GM18907 (cell line): ENCODE measurements around the gene C4orf50.

Experiments
- ATAC-seq: cut with Tn5 transposase; IDR thresholded peaks from one replicate; pipeline ENCODE4 v1.9.1; 2021; ENCODE audit warnings: mild to moderate bottlenecking, moderate library complexity; ENCODE audit not compliant: unreplicated experiment

C4orf50 gene

DNA sequence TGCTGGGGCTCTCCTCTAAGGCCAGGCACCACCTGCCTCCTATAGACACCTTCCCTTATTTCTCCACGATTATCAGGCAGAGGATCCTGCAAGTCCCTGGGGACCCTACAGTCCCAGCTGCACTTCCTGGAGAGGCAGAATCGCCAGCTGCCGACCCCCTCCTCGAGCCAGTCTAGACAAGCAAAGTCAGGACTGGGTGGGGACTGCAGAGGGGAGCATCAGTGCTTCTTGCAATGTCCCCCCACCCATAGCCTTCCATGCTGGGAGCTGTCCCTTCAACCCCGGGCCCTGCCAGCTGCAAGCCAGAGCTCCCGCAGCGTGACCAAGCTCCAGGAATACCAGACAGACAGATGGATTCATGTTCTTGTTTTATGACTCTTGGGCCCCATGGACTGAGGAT lies 124.0 kb downstream of the C4orf50 start:
- ATAC-seq: no peak

DNA sequence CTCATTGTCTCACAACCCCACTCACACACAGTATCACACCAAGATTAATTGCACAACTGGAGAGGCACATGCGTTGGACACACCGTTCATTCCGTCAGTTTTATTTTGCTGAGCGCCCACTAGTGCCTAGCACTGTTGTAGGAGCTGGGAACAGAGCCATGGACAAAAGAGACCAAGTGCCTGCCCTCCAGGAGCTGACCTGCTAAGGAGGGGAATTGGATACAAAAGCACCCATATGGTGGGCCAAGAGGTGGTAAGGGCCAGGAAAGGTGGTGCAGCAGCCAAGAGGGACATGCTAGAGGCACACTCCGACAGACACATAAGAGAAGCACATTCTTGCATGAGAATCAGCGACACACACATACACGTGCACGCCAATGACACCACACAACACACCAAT lies 124.6 kb downstream of the C4orf50 start:
- ATAC-seq: no peak

DNA sequence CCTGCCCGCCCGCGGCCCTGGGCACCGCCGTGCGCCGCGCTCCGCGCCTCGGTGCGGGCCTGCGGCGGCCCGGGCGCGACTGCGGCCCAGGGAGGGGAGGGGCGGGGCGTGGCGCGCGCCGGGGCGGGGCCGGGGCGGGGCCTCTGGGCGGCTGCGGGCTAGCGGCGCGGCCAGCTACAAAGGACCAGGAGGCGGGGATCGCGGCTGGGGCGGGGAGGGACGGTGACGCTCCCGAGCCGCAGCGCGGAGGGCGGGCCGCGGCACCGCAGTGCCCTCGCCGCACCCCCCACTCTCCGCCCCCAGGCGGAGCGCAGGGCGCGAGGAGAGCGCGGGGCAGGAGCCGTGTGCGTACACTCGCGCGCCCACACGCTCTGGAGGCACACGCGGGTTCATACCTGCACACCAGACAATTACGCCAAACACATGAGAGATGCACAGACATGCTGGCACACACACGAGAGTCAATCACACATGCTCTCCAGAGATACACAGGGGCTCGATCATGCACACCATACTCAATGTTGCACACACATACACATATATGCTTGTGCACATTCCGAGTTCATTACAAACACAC lies 125.1 kb downstream of the C4orf50 start, which contains the start of gene CRMP1:
Gene CRMP1 (minus strand): TSS at position 83 of the 577 bp plus-strand sequence. CDS start 117 bp downstream, outside the sequence.
- ATAC-seq: no peak

DNA sequence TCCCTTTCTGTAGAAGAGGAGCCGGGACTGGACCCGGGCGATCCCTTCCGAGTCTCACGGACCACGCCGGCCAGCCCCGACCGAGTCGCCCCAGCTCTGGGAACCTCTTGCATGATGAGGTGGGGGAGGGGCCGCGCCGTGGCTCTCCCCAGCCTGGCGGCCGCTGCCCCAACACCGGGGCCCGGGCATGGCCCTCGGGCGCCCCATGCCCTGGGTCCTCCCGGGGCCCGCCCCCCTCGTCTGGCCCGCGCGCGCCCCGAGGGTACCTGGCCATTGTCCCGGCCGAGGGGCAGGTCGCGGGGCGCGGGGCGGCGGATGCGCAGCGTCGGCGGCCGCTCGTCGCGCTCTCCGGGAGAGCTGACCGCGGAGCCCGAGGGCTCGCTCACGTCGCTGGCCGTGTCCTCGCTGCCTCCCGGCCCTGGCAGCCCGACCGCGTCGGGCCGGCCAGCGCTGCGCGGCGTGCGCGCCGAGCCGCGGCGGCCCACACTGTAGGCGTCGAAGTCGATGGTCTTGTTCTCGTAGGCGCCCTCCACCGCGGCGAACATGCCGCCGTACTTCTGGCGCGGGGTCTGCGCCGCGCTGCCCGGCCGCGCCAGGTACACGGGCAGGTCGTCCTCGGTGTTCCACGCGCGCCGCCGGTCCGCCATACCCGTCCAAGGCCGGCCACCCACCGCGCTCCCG lies 125.8 kb downstream of the C4orf50 start:
- no peak for ATAC-seq

DNA sequence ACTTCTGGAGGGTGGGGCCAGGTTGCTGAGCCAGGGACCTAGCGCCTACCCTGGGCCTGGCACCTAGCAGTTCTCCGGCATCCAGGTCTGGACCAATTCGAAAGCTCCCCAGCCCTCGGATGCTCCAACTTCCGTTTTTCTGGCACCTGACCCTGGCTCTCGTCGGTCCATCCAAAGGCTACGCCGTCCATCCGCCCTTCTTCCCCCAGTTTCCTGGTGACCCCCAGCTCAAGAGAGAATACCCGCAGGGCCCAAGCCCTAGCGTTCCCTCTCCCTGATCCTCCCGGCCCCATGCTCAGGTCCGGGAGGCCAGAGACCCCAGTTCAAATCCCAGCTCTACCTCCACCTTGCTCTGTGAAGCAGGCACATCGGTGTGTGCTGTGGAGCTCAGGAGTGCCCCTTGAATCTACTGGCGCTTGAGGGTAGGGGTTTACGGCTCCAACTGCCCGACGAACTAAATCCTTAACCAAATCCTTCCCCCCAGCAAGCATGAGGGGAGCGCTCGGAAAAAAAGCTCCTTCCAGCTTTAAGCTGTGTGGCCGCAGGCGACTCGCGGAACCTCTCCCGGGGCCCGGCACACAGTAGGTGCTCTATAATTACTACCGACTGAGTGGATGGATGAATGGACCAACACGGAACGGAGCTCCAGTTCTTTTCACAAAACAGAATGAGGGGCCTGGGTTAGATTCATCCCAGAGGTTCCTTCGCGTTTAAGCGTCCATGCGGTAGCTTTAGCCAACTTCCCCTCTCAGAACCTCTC lies 126.5 kb downstream of the C4orf50 start:
- ATAC-seq: no peak

DNA sequence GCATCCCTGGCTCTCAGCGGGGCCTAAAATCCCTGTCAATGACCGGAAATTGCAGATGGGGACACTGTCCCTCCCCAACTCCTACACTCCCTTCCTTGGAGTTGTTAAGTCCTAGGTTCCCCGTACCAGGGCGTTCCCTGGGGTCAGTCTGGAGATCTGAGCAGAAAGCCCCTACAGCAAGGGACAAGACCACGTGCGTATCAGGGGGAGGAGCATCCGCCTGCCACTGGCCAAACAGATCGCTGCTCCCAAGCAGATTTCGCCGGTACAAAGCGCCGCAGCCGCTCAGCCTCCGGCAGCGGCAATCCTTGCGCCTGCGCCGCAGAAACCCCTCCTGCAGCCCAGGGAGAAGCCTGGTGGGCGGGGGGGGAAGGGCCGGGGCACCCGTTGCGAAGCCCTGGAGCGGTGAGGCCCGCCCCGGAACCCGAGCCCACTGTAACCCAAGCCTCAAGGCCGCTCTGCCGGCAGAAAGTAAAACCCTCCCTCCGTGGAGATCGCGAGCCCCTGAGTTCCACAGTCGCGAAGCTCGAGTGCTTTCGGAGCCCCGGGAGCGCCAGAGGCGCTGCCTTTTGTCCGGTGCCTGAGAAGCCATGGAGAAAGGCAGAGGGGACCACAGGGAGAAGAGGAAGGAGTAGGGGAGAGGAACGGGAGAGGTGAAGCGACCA lies 128.0 kb downstream of the C4orf50 start:
- no peak for ATAC-seq

DNA sequence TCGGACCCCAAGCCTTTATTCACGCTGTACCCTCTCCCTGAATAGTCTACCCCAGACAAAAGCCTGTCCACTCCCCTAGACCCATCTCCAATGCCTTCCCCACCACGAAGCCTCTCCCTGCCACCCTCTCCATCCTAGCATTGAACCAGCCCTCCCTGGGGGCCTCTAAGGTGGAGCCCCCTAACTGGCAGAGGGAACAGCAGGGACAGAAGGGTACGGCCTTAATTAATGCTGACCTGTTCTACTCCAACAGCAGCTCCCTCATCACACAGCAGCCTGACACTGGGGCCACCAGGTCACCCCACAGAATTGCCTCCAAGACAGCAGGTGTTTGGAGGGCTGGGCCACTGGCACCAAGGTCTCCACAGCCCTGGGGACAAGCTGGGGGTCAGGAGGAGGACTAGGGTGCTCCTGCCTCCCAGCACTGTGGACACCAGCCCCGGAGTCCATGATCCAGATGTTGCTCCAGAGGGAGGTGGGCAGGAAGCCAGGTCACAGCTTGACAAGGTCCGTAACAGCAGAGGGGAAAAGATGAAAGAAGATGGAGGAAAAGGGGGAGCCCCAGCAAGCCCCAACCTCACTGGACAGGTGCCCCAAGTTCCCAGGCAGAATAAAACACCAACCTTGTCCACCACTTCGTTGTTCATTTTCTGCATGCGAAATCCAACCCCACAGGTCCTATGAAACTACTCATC lies 129.1 kb downstream of the C4orf50 start:
- ATAC-seq: no peak

DNA sequence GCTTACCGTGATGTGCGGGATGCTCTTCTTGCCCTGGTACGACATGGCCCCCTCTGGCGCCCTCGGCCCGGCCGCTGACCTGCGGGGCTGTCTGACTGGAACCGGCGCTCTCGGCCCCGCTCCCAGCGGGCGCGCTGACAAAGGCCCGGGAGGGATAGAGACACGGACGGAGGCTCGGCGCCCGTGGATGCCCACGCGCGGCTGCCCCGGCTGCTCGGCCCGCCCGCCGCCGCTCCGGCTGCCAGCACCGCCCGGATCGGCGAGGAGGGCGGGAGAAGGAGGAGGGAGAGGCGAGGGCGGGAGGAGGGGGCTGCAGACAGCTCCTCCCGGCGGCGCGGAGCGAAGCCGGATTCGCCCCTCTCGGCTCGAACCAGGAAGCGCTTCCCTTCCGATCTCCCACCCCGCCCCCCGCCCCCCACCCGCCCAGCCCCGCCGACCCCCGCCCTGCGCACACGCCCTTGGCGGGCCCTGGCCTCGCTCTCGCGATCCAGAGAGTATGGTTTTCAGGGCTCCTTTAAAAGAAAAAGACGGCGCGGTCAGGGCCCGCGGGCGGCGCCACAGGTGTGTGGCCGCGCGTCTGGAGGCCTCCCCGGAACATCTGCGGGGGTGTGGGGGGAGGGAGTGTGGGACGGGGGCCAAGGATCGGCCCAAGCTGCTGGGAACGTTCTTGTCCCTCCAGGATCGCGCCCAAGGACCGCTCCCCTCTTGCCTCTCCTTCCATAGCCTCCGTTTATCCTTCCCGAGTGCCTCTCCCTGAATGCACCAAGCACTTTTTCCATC lies 129.8 kb downstream of the C4orf50 start:
- no peak for ATAC-seq

DNA sequence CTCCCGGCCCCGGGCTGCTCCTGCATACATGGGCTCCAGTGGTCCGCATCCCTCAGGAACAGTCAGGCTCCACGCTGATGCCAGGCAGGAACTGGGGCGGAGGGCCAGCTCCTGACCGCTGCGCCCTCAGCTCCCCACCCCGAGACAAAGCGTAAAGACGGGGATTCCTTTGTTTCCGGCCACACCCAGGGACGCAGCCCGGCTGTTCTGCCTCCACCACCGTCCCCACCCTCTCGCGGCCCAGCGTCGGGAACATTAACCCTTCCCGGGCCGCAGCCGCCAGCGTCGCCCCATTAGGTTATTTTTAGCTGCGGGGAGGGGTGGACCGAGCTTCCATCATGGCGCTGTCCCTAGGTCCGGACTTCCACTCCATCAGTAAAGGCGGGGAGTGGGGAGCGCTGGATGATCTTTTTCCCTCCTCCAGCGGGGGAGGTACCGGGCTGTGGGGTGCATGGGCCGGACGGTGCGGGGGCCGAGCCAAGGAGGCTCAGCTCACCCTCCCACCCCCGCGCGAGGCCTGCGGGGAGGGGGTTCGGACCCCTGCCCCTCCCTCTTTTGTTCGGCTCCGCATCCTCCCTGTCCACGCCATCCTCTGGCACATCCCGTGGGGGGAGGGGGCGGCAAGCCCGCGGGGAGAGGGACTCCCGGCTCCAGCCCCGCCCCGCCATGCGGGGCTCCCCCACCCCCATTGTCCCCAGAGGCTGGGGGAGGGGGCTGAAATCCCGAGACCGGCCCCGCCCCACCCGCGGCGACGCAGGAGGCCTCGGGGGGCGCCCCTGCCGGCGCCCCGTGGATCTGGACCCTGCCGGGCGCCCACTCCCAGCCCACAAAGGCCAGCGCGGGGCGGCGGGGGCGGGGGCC lies 130.6 kb downstream of the C4orf50 start:
- ATAC-seq: no peak

DNA sequence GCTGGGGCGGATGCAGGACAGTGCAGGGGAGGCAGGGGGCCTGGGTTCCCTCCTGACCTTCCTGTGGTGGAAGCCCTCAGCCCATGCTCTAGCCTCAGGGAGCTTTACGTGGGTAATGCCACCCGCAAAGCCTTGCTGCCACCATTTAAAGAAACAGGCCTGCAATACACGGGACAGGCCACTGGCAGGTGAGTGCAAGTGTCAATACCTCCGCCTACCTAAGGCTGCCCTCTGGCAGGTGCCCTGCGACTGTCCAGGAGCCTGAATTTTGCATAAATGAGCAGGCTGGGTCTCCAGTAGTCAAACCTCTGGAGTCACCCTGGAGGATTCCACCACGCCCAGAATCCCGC lies 131.2 kb downstream of the C4orf50 start:
- no peak for ATAC-seq

DNA sequence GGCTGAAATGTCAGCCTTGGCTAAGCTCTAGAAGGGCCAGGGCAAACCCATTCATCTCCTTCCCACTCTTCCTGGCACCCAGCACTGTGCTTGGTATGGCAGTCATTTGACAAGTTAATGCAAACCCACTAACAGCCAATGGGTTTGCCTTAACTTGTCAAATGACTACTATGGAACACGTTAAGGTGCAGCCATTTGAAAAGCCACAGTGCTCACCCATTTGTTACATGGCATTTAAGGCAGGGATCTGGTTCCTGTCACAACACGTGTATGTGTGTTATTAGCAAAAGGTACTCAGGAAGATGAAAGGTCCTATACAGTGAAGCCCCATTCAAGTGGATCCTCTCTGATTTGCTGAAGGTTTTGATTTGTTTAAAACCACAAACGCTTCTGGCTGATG lies 132.5 kb downstream of the C4orf50 start:
- ATAC-seq: no peak

DNA sequence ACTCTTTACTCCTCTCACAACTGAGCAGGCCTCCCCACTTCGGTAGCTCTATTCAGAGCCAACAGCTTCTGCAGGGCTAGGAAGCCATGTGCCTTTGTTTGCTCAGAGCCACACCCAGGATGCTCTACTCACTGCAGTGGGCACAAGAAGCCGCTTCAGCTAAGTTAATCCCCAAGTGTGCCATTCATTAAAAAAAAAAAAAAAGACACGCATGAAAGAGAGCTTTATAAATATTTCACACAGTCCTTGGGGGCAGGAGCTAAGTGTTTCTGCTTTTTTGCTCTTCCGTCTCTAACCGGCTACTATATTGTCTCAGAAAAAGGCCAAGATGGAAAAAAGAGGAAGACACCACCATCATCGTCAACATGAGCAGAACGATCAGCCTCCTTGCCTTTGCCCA lies 133.4 kb downstream of the C4orf50 start:
- ATAC-seq: no peak

DNA sequence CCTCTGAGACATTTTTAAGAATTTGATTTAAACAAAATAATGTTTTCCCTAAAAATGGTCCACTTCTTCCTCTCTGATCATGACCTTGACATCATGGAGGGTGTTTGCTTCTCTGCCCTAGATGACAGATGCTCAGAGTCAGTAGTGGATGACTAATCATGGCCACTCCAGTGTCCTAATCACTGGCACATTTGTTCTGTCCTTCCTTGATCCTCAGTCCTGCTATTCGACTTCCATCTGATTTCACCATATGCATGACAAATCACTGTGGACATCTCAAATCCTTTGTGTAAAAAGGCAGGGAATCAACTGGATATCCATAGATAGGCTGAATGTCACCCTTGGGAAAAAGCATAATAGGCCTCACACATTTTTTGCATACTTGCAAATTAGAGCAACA lies 134.3 kb downstream of the C4orf50 start:
- ATAC-seq: no peak

DNA sequence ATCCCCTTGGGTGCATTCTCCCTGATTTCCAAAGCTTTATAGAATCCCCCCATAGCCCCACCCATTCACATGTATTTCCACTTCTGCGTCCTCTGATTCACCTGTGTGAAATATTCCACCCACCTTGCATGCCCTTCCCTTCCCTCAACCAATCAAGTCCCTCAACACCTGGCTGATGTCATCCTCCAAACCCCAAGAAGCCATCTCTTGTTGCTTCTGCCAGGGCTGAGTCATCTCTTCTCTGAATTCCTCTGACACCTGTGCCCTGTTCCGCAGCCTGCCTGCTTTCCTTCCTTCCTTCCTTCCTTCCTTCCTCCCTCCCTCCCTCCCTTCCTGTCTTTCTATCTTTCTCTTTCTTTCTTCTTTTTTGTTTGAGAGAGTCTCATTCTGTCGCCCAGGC lies 135.3 kb downstream of the C4orf50 start:
- no peak for ATAC-seq

DNA sequence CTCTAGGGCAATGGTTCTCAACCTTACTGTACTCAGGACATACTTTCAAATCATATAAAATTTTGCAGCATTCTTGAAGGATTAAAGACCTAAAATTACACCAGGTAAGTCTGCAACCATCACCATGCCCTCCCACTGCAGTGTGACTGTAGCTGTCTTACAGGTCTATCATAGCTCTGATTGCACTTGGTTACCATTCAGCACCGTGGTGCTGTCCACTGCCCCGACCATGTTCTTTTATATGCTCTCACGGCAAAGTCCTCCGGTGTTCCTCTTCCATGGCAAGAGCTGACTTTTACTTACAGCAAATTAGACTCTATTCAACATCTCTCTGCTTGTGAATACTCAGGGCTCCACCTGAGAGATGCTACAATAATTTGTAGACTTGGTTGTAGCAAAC lies 136.9 kb downstream of the C4orf50 start:
- ATAC-seq: no peak

DNA sequence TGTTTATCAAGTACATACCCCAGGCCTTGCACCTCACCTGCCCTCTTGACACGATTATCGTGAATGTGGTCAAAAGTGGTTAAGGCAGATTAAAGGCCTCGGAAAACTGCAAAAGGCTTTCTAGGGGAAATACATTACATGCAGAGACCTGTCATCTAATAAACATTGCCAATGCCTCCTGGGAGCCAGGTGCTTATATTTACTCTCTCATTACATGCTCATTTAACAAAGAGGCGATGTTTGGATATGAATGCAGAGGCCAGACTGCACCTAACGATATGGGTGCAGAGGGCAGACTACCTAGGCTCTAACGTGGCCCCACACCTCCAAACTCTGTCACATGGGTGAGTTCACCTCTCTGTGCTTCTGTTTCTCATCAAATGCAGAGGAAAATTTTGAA lies 139.9 kb downstream of the C4orf50 start:
- no peak for ATAC-seq

DNA sequence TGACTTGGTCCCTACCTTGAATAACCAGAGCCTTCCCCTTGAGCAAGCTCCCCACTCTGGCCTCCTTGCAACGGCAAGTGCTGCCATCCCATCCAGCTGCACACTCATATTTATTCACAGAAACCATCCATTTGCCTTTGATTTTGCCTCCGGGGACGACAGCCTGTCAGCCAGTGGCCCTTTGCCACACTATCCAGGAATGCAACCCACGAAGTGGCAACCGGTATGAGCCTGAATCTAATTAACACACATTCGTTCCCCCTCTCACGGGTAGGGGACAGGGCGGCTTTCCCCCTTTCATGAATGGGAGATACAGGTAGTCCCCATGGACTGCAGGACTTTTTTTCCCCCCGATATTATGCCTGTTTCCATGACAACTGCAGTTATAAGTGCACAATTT lies 140.8 kb downstream of the C4orf50 start:
- no peak for ATAC-seq

DNA sequence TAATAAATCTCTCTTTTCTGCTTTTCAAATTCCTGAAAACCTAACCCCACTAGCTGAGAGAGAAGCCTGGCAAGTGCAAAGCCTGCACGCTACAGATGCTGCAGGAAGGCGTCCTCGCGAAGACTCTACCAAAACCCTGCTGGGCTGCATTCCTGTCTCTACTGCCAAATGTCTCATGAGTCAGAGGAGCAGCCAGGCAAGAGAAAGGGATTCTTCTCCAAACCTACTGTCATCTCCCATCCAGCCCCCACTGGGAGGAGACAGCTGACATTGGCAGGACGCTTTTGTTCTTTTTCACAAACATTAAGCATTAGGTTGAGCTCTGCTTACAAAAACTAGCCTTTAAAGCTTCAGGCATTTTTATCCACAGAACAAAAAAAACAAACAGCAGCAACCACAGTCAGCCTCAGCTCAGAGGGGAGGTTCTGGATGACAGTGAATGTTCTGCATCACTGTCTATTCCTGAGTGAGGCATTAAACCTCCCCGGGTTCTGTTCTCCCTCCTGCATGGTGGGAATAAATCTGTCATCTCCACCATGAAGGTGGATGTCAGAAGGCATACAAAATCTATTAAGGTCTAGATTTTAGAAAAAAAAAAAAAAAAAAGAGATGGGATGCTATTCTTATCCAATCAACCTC lies 143.3 kb downstream of the C4orf50 start:
- no peak for ATAC-seq

DNA sequence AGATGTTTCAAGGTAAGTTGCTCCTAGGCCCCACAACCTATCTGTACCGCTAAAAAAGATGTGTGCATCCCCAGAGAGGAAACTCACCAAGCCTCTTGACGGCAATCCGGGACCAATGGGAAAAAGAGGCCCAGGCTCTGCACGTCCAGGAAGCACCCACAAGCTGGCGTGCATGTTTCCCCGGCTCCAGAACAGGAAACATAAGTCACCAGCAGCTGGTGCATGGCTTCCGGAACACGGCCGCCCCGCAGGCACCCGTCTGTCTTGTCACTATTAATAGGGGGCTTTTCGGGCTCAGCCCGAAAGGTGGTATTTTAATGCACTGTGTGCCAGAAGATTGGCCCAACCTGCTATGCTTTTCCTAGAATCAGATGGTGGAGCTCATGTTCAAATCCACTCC lies 147.5 kb downstream of the C4orf50 start:
- ATAC-seq: no peak
